Trophoblast cell (in vitro differentiated cells and primary cell): ENCODE data around the gene SRL.

Experiments used
- DNase-seq, 2 donors: peaks; one replicate each; pipeline ENCODE4 v3.0.0-alpha.2; 2016
- H2AFZ ChIP-seq: 2 replicates; pipeline ENCODE4 v1.6.1; 2013; ENCODE audit warnings: low read length, moderate library complexity, mild to moderate bottlenecking; ENCODE audit not compliant: insufficient read depth, poor library complexity
- H2AK5ac ChIP-seq: 2 replicates; pipeline ENCODE4 v1.6.1; 2013; ENCODE audit warnings: mild to moderate bottlenecking, low read length
- H2BK120ac ChIP-seq: 2 replicates; pipeline ENCODE4 v1.6.1; 2013; ENCODE audit warnings: low read length, mild to moderate bottlenecking, moderate library complexity; ENCODE audit not compliant: insufficient read depth, poor library complexity
- H2BK12ac ChIP-seq: 2 replicates; pipeline ENCODE4 v1.6.1; 2013; ENCODE audit warnings: mild to moderate bottlenecking, low read length, moderate library complexity
- H2BK5ac ChIP-seq: 2 replicates; pipeline ENCODE4 v1.6.1; 2013; ENCODE audit warnings: low read length, low read depth, moderate library complexity, mild to moderate bottlenecking; ENCODE audit not compliant: poor library complexity
- H3K14ac ChIP-seq: 2 replicates; pipeline ENCODE4 v1.6.1; 2013; ENCODE audit warnings: mild to moderate bottlenecking, low read length
- H3K18ac ChIP-seq: 2 replicates; pipeline ENCODE4 v1.6.1; 2013; ENCODE audit warnings: mild to moderate bottlenecking, low read length
- H3K23ac ChIP-seq: 2 replicates; pipeline ENCODE4 v1.6.1; 2013; ENCODE audit warnings: low read length
- H3K27ac ChIP-seq: 2 replicates; pipeline ENCODE4 v1.5.1; 2013; ENCODE audit warnings: low read depth, mild to moderate bottlenecking, inconsistent platforms, low read length, moderate library complexity
- H3K27me3 ChIP-seq: 2 replicates; pipeline ENCODE4 v1.6.1; 2013; ENCODE audit warnings: inconsistent platforms, mild to moderate bottlenecking, low read length, moderate library complexity; ENCODE audit not compliant: insufficient read depth
- H3K36me3 ChIP-seq, 2 experiments: 1 replicate in 1 of 2; 2 replicates in 1 of 2; pipeline ENCODE4 v1.6.1; 2013; ENCODE audit warnings: low read length in 2 of 2, mild to moderate bottlenecking in 2 of 2, moderate library complexity in 1 of 2; ENCODE audit not compliant: insufficient read depth in 2 of 2, control insufficient read depth in 1 of 2
- H3K4ac ChIP-seq: 2 replicates; pipeline ENCODE4 v1.6.1; 2013; ENCODE audit warnings: low read depth, mild to moderate bottlenecking, low read length, moderate library complexity
- H3K4me1 ChIP-seq, 2 experiments: 1 replicate in 1 of 2; 2 replicates in 1 of 2; pipeline ENCODE4 v1.6.1; 2013; ENCODE audit warnings: low read length in 2 of 2, mild to moderate bottlenecking in 2 of 2, moderate library complexity in 1 of 2; ENCODE audit not compliant: insufficient read depth in 2 of 2, control insufficient read depth in 1 of 2
- H3K4me2 ChIP-seq: 2 replicates; pipeline ENCODE4 v1.6.1; 2013; ENCODE audit warnings: inconsistent platforms, mild to moderate bottlenecking, low read length, moderate library complexity
- H3K4me3 ChIP-seq: 2 replicates; pipeline ENCODE4 v1.5.1; 2013; ENCODE audit warnings: mild to moderate bottlenecking, low read depth, low read length, inconsistent platforms
- H3K79me1 ChIP-seq: one replicate; pipeline ENCODE4 v1.6.1; 2013; ENCODE audit warnings: low read length
- H3K79me2 ChIP-seq: 2 replicates; pipeline ENCODE4 v1.6.1; 2013; ENCODE audit warnings: low read length, mild to moderate bottlenecking; ENCODE audit not compliant: control insufficient read depth, insufficient read depth, poor library complexity
- H3K9ac ChIP-seq: 2 replicates; pipeline ENCODE4 v1.6.1; 2013; ENCODE audit warnings: mild to moderate bottlenecking, low read length
- H3K9me3 ChIP-seq: 2 replicates; pipeline ENCODE4 v1.6.1; 2013; ENCODE audit warnings: low read depth, mild to moderate bottlenecking, control low read depth, inconsistent platforms, low read length; ENCODE audit not compliant: insufficient read depth
- H4K12ac ChIP-seq: 2 replicates; pipeline ENCODE4 v1.6.1; 2013; ENCODE audit warnings: low read depth, mild to moderate bottlenecking, low read length, moderate library complexity
- H4K8ac ChIP-seq: 2 replicates; pipeline ENCODE4 v1.6.1; 2013; ENCODE audit warnings: low read depth, mild to moderate bottlenecking, low read length, moderate library complexity
- H4K91ac ChIP-seq: one replicate; pipeline ENCODE4 v1.6.1; 2013; ENCODE audit warnings: low read depth, mild to moderate bottlenecking, low read length, moderate library complexity
- WGBS: extraction: QIAGEN DNeasy Blood & Tissue Kit; methylation state at CpG from one replicate; pipeline ENCODE4 v1.1.7; 2013; ENCODE audit warnings: missing lambda C conversion rate; ENCODE audit not compliant: insufficient read length, insufficient coverage; ENCODE audit errors: extremely low coverage; 5-methylcytosine and 5-hydroxymethylcytosine counted together

SRL gene

GRCh38 chr16:4239020-4239419, 2.9 kb downstream of the SRL start:
- no peak overlapping the region for H2BK120ac ChIP-seq
- no peaks in the 10 kb centered on the region for H3K9me3 ChIP-seq
- DNase-seq: no peak
- H2BK5ac ChIP-seq: no peak overlapping the region
- no peak overlapping the region for H3K14ac ChIP-seq
- no peak overlapping the region for H4K12ac ChIP-seq
- no peak overlapping the region for H3K9ac ChIP-seq
- no peak overlapping the region for H3K4me2 ChIP-seq
- no peak overlapping the region for H3K4me3 ChIP-seq
- H3K79me2 ChIP-seq: no peaks in the 10 kb centered on the region
- no peak overlapping the region for H2AK5ac ChIP-seq
- no peaks in the 10 kb centered on the region for H3K36me3 ChIP-seq
- no peak overlapping the region for H3K4ac ChIP-seq
- no peak overlapping the region for H3K23ac ChIP-seq
- no peak overlapping the region for H2AFZ ChIP-seq
- H3K27ac ChIP-seq: no peak overlapping the region
- H3K18ac ChIP-seq: no peak overlapping the region
- no peak overlapping the region for H4K91ac ChIP-seq
- no peaks in the 10 kb centered on the region for H3K79me1 ChIP-seq
- H3K27me3 ChIP-seq: no peaks in the 10 kb centered on the region
- WGBS: no CpG with 5 or more reads among the region's 5 CpGs
- no peak overlapping the region for H2BK12ac ChIP-seq
- H4K8ac ChIP-seq: no peak overlapping the region
- H3K4me1 ChIP-seq: no peaks in the 10 kb centered on the region

GRCh38 chr16:4233431-4233830, 8.4 kb downstream of the SRL start:
- H3K14ac ChIP-seq: no peak overlapping the region
- no peak overlapping the region for H3K4me2 ChIP-seq
- H2BK5ac ChIP-seq: no peak overlapping the region
- H4K91ac ChIP-seq: no peak overlapping the region
- H3K79me2 ChIP-seq: no peaks in the 10 kb centered on the region
- WGBS: no CpG with 5 or more reads among the region's 4 CpGs
- no peaks in the 10 kb centered on the region for H3K4me1 ChIP-seq
- no peaks in the 10 kb centered on the region for H3K79me1 ChIP-seq
- no peak overlapping the region for H3K4ac ChIP-seq
- H3K4me3 ChIP-seq: no peak overlapping the region
- H3K9ac ChIP-seq: no peak overlapping the region
- no peak overlapping the region for H3K18ac ChIP-seq
- DNase-seq: no peak
- H3K36me3 ChIP-seq: no peaks in the 10 kb centered on the region
- no peak overlapping the region for H2BK120ac ChIP-seq
- no peaks in the 10 kb centered on the region for H3K9me3 ChIP-seq
- H3K27me3 ChIP-seq: no peaks in the 10 kb centered on the region
- no peak overlapping the region for H4K8ac ChIP-seq
- no peak overlapping the region for H2AK5ac ChIP-seq
- no peak overlapping the region for H2AFZ ChIP-seq
- no peak overlapping the region for H3K23ac ChIP-seq
- H2BK12ac ChIP-seq: no peak overlapping the region
- H4K12ac ChIP-seq: no peak overlapping the region
- no peak overlapping the region for H3K27ac ChIP-seq

- WGBS: no CpG with 5 or more reads among the region's 14 CpGs
- Histone ChIP-seq H3K79me2 (no peaks in the 10 kb centered on the region), H4K91ac (no peak overlapping the region), H3K27me3 (no peaks in the 10 kb centered on the region), H2BK120ac (no peak overlapping the region), H3K36me3 (no peaks in the 10 kb centered on the region), H3K4me2 (no peak overlapping the region), H4K12ac (no peak overlapping the region), H3K79me1 (no peaks in the 10 kb centered on the region), H3K4me3 (no peak overlapping the region), H3K9me3 (no peaks in the 10 kb centered on the region), H2AK5ac (no peak overlapping the region), H3K9ac (no peak overlapping the region), H3K14ac (no peak overlapping the region), H2BK5ac (no peak overlapping the region), H4K8ac (no peak overlapping the region), H3K27ac (no peak overlapping the region), H3K4me1 (no peaks in the 10 kb centered on the region), H2AFZ (no peak overlapping the region), H3K18ac (no peak overlapping the region), H3K4ac (no peak overlapping the region), H2BK12ac (no peak overlapping the region), H3K23ac (no peak overlapping the region)
- no peak for DNase-seq
These were observed 9.1 kb downstream of the SRL start for GRCh38 chr16:4232541-4233386.

GRCh38 chr16:4231886-4232285, 10.0 kb downstream of the SRL start:
- no peak for DNase-seq
- Histone ChIP-seq H3K4me3 (no peak overlapping the region), H3K36me3 (no peaks in the 10 kb centered on the region), H2AK5ac (no peak overlapping the region), H3K27ac (no peak overlapping the region), H3K9me3 (peaks cover 6% of the 10 kb centered on the region), H3K18ac (no peak overlapping the region), H3K79me2 (no peaks in the 10 kb centered on the region), H4K12ac (no peak overlapping the region), H2BK5ac (no peak overlapping the region), H3K27me3 (no peaks in the 10 kb centered on the region), H3K14ac (no peak overlapping the region), H4K8ac (no peak overlapping the region), H4K91ac (no peak overlapping the region), H2BK120ac (no peak overlapping the region), H3K4me2 (no peak overlapping the region), H3K79me1 (no peaks in the 10 kb centered on the region), H2AFZ (no peak overlapping the region), H3K4me1 (no peaks in the 10 kb centered on the region), H3K4ac (no peak overlapping the region), H3K9ac (no peak overlapping the region), H3K23ac (no peak overlapping the region), H2BK12ac (no peak overlapping the region)
- no CpG with 5 or more reads among the region's 11 CpGs for WGBS
